Bronchial epithelial cell (primary cell): ENCODE results near the gene NHLH2. TPM values are rescaled to one million over a fixed set of nuclear protein-coding genes. Genes with fewer than 3 reads are reported as not detected.

ENCODE experiments used
- DNase-seq: peaks from one replicate; pipeline ENCODE4 v3.0.0-alpha.2; 2010; ENCODE audit warnings: low read depth
- FAIRE-seq: peaks from 2 replicates; lab custom pipeline; 2011; peaks lifted over from hg19 to GRCh38; lab: Jason Lieb, UNC
- H3K27me3 ChIP-seq: 2 replicates; pipeline ENCODE4 v1.5.1; 2011; ENCODE audit warnings: low read length; ENCODE audit not compliant: control insufficient read depth, insufficient read depth
- H3K36me3 ChIP-seq: 2 replicates; pipeline ENCODE4 v1.5.1; 2011; ENCODE audit warnings: low read length; ENCODE audit not compliant: control insufficient read depth, insufficient read depth
- H3K4me3 ChIP-seq: 2 replicates; pipeline ENCODE4 v1.5.1; 2011; ENCODE audit warnings: mild to moderate bottlenecking, low read depth, low read length, control low read depth
- CTCF ChIP-seq: IDR thresholded peaks from 2 replicates; pipeline ENCODE4 v1.5.1; 2011; ENCODE audit warnings: mild to moderate bottlenecking, moderate library complexity, low read length, control low read depth, inconsistent platforms; ENCODE audit not compliant: insufficient read depth, severe bottlenecking
- total RNA-seq: library from RNA; depleted of rRNA; stranded (reverse); fragments of >200 nt; gene quantifications from 2 replicates; pipeline ENCODE4 v1.2.1, GENCODE V29; 2014

Gene NHLH2
- total RNA-seq, 1 donor from 2014 or later = 0.26 TPM

GRCh38 chr1:115869064-115869463 lies 28.1 kb upstream of the NHLH2 start:
- FAIRE-seq = no peak
- H3K4me3 ChIP-seq = no peak overlapping the region
- DNase-seq = no peak
- TF ChIP-seq CTCF = no peak
- no peaks in the 10 kb centered on the region for H3K36me3 ChIP-seq
- H3K27me3 ChIP-seq = no peaks in the 10 kb centered on the region

GRCh38 chr1:115867216-115867615 lies 26.3 kb upstream of the NHLH2 start:
- FAIRE-seq = no peak
- H3K36me3 ChIP-seq = no peaks in the 10 kb centered on the region
- H3K4me3 ChIP-seq = no peak overlapping the region
- no peak for TF ChIP-seq CTCF
- DNase-seq = peak; percentile 86
- H3K27me3 ChIP-seq = no peaks in the 10 kb centered on the region

- no peaks in the 10 kb centered on the region for H3K36me3 ChIP-seq
- TF ChIP-seq CTCF = no peak
- FAIRE-seq = no peak
These were observed 24.9 kb upstream of the NHLH2 start for GRCh38 chr1:115865704-115866380.

GRCh38 chr1:115862403-115862802 lies 21.5 kb upstream of the NHLH2 start:
- FAIRE-seq (no peak), DNase-seq (peak; percentile 63)
- Histone ChIP-seq H3K36me3 (no peaks in the 10 kb centered on the region), H3K27me3 (peaks cover 2% of the 10 kb centered on the region), H3K4me3 (no peak overlapping the region)
- no peak for TF ChIP-seq CTCF

More at GRCh38 chr1:115865704-115866380, 24.9 kb upstream of the NHLH2 start:
- Histone ChIP-seq H3K4me3 (no peak overlapping the region), H3K27me3 (peaks cover 2% of the 10 kb centered on the region)
- no peak for DNase-seq

- Histone ChIP-seq H3K27me3 (no peaks in the 10 kb centered on the region), H3K36me3 (no peaks in the 10 kb centered on the region), H3K4me3 (no peak overlapping the region)
- no peak for FAIRE-seq
- no peak for TF ChIP-seq CTCF
- no peak for DNase-seq
These were observed 13.1 kb upstream of the NHLH2 start for GRCh38 chr1:115854005-115854404.

GRCh38 chr1:115850937-115851336 lies 10.0 kb upstream of the NHLH2 start:
- Histone ChIP-seq H3K36me3 (no peaks in the 10 kb centered on the region), H3K27me3 (peaks cover 4% of the 10 kb centered on the region), H3K4me3 (no peak overlapping the region)
- DNase-seq = no peak
- FAIRE-seq = no peak
- TF ChIP-seq CTCF = no peak
